Measurements from ENCODE around the gene NDUFV2. TPM values are rescaled to one million over a fixed set of nuclear protein-coding genes. Genes with fewer than 3 reads are reported as not detected.
A peak's percentile ranks its signal among the peaks of the same experiment; 100 is the strongest.

NDUFV2 gene
- total and polyA plus RNA-seq, 2 of the 13 experiments (the other 11 are each of a cell fraction or from before 2014, with no cell fraction given), result 216 to 299 TPM

DNA sequence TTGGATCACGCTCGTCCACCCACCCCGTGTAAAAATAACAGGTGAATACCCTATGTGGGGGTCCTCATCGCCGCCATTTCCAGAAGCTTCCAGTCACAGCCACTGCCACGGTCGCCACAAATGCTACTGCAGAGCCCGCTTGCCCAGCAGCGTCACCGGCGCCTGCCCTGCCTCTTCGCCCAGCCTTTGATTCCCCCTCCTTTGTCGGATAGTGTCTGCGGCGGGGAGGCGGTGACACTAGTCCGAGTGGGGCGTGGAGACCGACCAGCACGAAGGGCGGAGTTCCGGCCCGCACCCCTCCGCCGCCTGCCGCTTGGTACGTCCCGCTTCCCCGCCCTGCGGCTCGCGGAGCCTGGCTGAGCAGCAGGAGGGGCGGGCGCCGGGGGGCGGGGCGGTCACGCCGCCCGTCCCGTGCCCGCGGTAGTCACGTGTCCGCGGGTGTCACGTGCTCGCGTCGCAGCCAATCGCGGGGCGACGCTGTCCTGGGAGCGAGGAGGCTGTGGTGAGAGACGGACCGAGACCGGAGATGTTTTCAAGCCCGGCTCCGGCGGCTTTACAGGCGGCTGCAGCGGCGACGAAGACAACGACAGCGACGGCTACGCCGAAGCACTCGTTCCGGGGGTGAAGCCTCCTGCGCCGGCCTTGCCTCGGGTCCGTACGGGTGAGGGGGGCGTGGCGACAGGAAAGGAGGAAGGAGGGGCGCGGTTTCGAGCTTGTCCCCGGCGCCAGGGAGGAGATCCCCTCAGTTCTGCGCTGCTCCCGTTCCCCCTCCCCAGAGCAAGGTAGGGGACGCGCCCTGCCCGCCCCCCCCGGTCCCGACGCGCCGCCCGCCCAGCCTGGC, 34.0 kb downstream of the NDUFV2 start, which contains the start of gene ANKRD12 (continued):
- TF ChIP-seq, protein P1, sequence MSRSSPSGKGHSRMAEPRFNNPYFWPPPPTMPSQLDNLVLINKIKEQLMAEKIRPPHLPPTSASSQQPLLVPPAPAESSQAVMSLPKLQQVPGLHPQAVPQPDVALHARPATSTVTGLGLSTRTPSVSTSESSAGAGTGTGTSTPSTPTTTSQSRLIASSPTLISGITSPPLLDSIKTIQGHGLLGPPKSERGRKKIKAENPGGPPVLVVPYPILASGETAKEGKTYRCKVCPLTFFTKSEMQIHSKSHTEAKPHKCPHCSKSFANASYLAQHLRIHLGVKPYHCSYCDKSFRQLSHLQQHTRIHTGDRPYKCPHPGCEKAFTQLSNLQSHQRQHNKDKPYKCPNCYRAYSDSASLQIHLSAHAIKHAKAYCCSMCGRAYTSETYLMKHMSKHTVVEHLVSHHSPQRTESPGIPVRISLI (CRISPR knock-in tag; IDR thresholded peaks at IDR 0.05; ENCODE audit: borderline replicate concordance), result peak; percentile 60; the same call in 1 of the 2 replicates
- TF ChIP-seq ZKSCAN8 (CRISPR knock-in tag; IDR thresholded peaks at IDR 0.05; ENCODE audit: borderline replicate concordance) (no peak; the same call in 1 of the 2 replicates), ZBTB38 (CRISPR knock-in tag; IDR thresholded peaks at IDR 0.05) (peak; percentile 59; the same call in 1 of the 2 replicates), RFX3 (CRISPR knock-in tag; IDR thresholded peaks at IDR 0.05) (no peak), JUNB (CRISPR knock-in tag; IDR thresholded peaks at IDR 0.05; ENCODE audit: borderline replicate concordance) (no peak), CCDC6 (CRISPR knock-in tag; IDR thresholded peaks at IDR 0.05) (peak; percentile 75), ZNF234 (CRISPR knock-in tag; conservative IDR thresholded peaks at IDR 0.05) (no peak), MAFG (CRISPR knock-in tag; IDR thresholded peaks at IDR 0.05) (no peak), KDM3A (CRISPR knock-in tag; IDR thresholded peaks at IDR 0.05; ENCODE audit: low read depth) (peak; percentile 48; the same call in 1 of the 2 replicates), RBM39 (IDR thresholded peaks at IDR 0.05; ENCODE audit: low read depth, low read length, poor library complexity, severe bottlenecking) (peak; percentile 82), ZNF563 (CRISPR knock-in tag; IDR thresholded peaks at IDR 0.05) (peak; percentile 72; the same call in 1 of the 2 replicates), CAMTA2 (CRISPR knock-in tag; IDR thresholded peaks at IDR 0.05; ENCODE audit: borderline replicate concordance) (peak; percentile 75; the same call in 1 of the 2 replicates), ZFAT (CRISPR knock-in tag; conservative IDR thresholded peaks at IDR 0.05) (no peak), ZFYVE20 (CRISPR knock-in tag; IDR thresholded peaks at IDR 0.05; ENCODE audit: borderline replicate concordance, low read depth) (no peak), ZNF337 (CRISPR knock-in tag; IDR thresholded peaks at IDR 0.05; ENCODE audit: borderline replicate concordance, low read depth) (no peak)
- TF ChIP-seq, protein P2, sequence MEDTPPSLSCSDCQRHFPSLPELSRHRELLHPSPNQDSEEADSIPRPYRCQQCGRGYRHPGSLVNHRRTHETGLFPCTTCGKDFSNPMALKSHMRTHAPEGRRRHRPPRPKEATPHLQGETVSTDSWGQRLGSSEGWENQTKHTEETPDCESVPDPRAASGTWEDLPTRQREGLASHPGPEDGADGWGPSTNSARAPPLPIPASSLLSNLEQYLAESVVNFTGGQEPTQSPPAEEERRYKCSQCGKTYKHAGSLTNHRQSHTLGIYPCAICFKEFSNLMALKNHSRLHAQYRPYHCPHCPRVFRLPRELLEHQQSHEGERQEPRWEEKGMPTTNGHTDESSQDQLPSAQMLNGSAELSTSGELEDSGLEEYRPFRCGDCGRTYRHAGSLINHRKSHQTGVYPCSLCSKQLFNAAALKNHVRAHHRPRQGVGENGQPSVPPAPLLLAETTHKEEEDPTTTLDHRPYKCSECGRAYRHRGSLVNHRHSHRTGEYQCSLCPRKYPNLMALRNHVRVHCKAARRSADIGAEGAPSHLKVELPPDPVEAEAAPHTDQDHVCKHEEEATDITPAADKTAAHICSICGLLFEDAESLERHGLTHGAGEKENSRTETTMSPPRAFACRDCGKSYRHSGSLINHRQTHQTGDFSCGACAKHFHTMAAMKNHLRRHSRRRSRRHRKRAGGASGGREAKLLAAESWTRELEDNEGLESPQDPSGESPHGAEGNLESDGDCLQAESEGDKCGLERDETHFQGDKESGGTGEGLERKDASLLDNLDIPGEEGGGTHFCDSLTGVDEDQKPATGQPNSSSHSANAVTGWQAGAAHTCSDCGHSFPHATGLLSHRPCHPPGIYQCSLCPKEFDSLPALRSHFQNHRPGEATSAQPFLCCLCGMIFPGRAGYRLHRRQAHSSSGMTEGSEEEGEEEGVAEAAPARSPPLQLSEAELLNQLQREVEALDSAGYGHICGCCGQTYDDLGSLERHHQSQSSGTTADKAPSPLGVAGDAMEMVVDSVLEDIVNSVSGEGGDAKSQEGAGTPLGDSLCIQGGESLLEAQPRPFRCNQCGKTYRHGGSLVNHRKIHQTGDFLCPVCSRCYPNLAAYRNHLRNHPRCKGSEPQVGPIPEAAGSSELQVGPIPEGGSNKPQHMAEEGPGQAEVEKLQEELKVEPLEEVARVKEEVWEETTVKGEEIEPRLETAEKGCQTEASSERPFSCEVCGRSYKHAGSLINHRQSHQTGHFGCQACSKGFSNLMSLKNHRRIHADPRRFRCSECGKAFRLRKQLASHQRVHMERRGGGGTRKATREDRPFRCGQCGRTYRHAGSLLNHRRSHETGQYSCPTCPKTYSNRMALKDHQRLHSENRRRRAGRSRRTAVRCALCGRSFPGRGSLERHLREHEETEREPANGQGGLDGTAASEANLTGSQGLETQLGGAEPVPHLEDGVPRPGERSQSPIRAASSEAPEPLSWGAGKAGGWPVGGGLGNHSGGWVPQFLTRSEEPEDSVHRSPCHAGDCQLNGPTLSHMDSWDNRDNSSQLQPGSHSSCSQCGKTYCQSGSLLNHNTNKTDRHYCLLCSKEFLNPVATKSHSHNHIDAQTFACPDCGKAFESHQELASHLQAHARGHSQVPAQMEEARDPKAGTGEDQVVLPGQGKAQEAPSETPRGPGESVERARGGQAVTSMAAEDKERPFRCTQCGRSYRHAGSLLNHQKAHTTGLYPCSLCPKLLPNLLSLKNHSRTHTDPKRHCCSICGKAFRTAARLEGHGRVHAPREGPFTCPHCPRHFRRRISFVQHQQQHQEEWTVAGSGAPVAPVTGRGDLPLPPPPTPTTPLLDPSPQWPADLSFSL (CRISPR knock-in tag; IDR thresholded peaks at IDR 0.05), result no peak
- TF ChIP-seq, protein P3, sequence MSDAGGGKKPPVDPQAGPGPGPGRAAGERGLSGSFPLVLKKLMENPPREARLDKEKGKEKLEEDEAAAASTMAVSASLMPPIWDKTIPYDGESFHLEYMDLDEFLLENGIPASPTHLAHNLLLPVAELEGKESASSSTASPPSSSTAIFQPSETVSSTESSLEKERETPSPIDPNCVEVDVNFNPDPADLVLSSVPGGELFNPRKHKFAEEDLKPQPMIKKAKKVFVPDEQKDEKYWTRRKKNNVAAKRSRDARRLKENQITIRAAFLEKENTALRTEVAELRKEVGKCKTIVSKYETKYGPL (CRISPR knock-in tag; IDR thresholded peaks at IDR 0.05), result no peak
- TF ChIP-seq, protein P4, sequence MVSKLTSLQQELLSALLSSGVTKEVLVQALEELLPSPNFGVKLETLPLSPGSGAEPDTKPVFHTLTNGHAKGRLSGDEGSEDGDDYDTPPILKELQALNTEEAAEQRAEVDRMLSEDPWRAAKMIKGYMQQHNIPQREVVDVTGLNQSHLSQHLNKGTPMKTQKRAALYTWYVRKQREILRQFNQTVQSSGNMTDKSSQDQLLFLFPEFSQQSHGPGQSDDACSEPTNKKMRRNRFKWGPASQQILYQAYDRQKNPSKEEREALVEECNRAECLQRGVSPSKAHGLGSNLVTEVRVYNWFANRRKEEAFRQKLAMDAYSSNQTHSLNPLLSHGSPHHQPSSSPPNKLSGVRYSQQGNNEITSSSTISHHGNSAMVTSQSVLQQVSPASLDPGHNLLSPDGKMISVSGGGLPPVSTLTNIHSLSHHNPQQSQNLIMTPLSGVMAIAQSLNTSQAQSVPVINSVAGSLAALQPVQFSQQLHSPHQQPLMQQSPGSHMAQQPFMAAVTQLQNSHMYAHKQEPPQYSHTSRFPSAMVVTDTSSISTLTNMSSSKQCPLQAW (CRISPR knock-in tag; IDR thresholded peaks at IDR 0.05), result peak; percentile 71
